ENCODE measurements around the gene ZNF30.

ZNF30 gene

GRCh38 chr19:34932494-34932893 is 5.8 kb downstream of the ZNF30 start:
- TF ChIP-seq, protein P1, sequence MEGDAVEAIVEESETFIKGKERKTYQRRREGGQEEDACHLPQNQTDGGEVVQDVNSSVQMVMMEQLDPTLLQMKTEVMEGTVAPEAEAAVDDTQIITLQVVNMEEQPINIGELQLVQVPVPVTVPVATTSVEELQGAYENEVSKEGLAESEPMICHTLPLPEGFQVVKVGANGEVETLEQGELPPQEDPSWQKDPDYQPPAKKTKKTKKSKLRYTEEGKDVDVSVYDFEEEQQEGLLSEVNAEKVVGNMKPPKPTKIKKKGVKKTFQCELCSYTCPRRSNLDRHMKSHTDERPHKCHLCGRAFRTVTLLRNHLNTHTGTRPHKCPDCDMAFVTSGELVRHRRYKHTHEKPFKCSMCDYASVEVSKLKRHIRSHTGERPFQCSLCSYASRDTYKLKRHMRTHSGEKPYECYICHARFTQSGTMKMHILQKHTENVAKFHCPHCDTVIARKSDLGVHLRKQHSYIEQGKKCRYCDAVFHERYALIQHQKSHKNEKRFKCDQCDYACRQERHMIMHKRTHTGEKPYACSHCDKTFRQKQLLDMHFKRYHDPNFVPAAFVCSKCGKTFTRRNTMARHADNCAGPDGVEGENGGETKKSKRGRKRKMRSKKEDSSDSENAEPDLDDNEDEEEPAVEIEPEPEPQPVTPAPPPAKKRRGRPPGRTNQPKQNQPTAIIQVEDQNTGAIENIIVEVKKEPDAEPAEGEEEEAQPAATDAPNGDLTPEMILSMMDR (IDR thresholded peaks at IDR 0.05; ENCODE audit: insufficient read depth, low read length, missing control alignments) = no peak
- ChIA-PET POLR2A (no interaction called here), CTCF (interaction anchor here (1.0 kb wide), 1 partner anchor 40 kb away, joined by 3 read pairs; no protein-coding TSS in a partner anchor)
- no peak for DNase-seq (ENCODE audit: low read depth, low spot score)
- H3K4me3 ChIP-seq (ENCODE audit: low read depth, low read length) = no peak overlapping the region

DNA sequence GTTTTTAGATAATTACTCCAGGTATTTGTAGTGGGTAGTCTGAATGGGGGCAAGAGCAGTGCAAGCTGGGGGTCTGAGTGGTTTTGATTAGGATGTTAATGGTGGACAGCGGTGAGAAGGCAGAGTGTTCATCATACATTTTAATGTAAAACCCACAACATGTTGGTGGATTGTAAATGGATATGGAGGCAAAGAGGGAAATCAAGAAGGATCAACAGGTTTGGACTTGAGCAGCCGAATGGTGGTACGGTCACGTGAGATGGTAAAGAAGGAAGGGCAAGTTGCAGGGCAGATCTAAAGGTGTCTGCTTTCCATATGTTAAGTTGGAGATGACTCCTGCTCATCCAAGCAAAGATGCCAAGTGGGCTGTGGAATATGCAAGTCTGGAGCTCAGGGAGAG is 9.5 kb downstream of the ZNF30 start:
- ChIA-PET CTCF (interaction anchor here (0.8 to 1.1 kb wide), 2 partner anchors 9 kb away, joined by 3 to 4 read pairs; partner anchors contain the start of gene ZNF30), POLR2A (interaction anchor here (0.9 kb wide), 1 partner anchor 10 kb away, joined by 3 read pairs; the partner anchor contains the start of gene ZNF30)
- TF ChIP-seq, protein P1 (IDR thresholded peaks at IDR 0.05; ENCODE audit: insufficient read depth, low read length, missing control alignments) = no peak
- DNase-seq (ENCODE audit: low read depth, low spot score) = no peak
- no peak overlapping the region for H3K4me3 ChIP-seq (ENCODE audit: low read depth, low read length)

DNA sequence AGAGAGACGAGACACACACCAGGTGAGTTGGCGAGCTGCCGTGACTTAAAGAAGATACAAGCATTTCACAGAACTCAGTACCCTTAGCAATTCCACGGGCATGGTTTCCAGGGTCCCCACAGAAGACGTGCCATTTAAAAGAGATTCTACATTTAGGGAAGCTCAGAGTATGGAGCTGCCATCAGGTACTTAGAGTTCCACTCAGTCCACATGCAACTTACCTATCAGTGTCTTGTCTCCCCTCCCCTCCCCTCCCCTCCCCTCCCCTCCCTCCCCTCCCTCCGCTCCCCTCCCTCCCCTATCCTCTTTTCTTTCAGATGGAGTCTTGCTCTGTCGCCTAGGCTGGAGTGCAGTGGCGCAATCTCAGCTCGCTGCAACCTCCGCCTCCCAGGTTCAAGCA is 12.2 kb downstream of the ZNF30 start:
- no peak overlapping the region for H3K4me3 ChIP-seq (ENCODE audit: low read depth, low read length)
- CTCF ChIA-PET = no interaction called here

GRCh38 chr19:34943861-34944573 is 17.3 kb downstream of the ZNF30 start:
- no peak for DNase-seq (ENCODE audit: low read depth, low spot score)
- TF ChIP-seq, protein P1 (IDR thresholded peaks at IDR 0.05; ENCODE audit: insufficient read depth, low read length, missing control alignments) = no peak
- ChIA-PET CTCF (no interaction called here), POLR2A (no interaction called here)
- no peak overlapping the region for H3K4me3 ChIP-seq (ENCODE audit: low read depth, low read length)

More for the DNA sequence above, 12.2 kb downstream of the ZNF30 start:
- DNase-seq (ENCODE audit: low read depth, low spot score) = no peak
- TF ChIP-seq, protein P1 (IDR thresholded peaks at IDR 0.05; ENCODE audit: insufficient read depth, low read length, missing control alignments) = no peak
- POLR2A ChIA-PET = no interaction called here

DNA sequence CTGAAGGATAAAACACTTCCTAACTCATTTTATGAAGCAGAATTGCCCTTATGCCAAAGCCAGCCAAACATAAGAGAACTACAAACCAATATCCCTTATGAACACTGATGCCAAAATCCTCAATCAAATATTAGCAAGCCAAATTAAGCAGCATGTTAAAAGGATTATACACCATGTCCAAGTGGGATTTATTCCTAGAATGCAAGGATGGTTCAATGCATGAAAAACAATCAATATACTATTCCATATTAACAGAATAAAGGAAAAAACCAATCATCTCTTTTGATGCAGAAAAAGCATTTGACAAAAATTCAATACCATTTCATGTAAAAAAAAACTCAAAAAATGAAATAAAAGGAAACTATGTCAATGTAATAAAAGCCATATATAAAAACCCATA is 26.4 kb downstream of the ZNF30 start:
- ChIA-PET CTCF (no interaction called here), POLR2A (no interaction called here)
- TF ChIP-seq, protein P1 (IDR thresholded peaks at IDR 0.05; ENCODE audit: insufficient read depth, low read length, missing control alignments) = no peak
- H3K4me3 ChIP-seq (ENCODE audit: low read depth, low read length) = no peak overlapping the region
- no peak for DNase-seq (ENCODE audit: low read depth, low spot score)

GRCh38 chr19:34957830-34958751 is 31.4 kb downstream of the ZNF30 start:
- DNase-seq (ENCODE audit: low read depth, low spot score) = no peak
- ChIA-PET CTCF (interaction anchor here (0.8 to 1.1 kb wide), 2 partner anchors 13 to 31 kb away, joined by 3 read pairs; partner anchors contain the start of gene ZNF30), POLR2A (no interaction called here)
- TF ChIP-seq, protein P1 (IDR thresholded peaks at IDR 0.05; ENCODE audit: insufficient read depth, low read length, missing control alignments) = no peak
- no peak overlapping the region for H3K4me3 ChIP-seq (ENCODE audit: low read depth, low read length)

All from AG04449 (cell line).